ENCODE measurements around the gene FBXO28.

DNA sequence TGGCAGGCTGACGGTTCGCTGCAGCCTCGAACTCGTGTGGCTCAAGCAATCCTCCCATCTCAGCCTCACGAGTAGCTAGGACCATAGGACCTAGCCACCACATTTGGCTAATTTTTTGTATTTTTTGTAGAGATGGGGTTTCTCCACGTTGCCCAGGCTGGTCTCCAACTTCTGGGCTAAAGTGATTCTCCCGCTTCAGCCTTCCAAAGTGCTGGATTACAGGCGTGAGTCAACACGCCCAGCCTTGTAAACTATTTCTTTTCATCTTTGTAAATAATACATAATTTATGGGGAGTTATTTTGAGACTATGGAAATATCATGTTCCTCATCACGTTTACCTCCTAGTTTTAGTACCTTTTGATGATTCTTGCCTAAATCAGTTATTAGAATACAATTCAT, 906 bp upstream of the FBXO28 start:
- TF ChIP-seq GATA2 (IDR thresholded peaks at IDR 0.05; ENCODE audit: low read depth, low read length) (no peak), GATA3 (IDR thresholded peaks at IDR 0.05; ENCODE audit: low read depth, low read length) (no peak)

All from SH-SY5Y (cell line).